ENCODE measurements around the gene TMTC3. TPM values are rescaled to one million over a fixed set of nuclear protein-coding genes. Genes with fewer than 3 reads are reported as not detected.

The TMTC3 gene
- total and polyA plus RNA-seq, 2 of the 8 experiments (the other 6 are each of a cell fraction or from before 2014, with no cell fraction given), result 7.0 to 45.1 TPM

GRCh38 chr12:88188180-88188579 is 46.1 kb downstream of the TMTC3 start:
- Histone ChIP-seq H2BK15ac (ENCODE audit: low read length) (no peak overlapping the region), H2BK5ac (ENCODE audit: low read depth, low read length) (no peak overlapping the region), H2BK12ac (ENCODE audit: low read depth, low read length) (no peak overlapping the region), H4K8ac (ENCODE audit: extremely low read depth, insufficient read depth, low read length) (no peak overlapping the region), H4K5ac (ENCODE audit: insufficient read length, low read depth, low read length) (no peak overlapping the region), H3K27me3 (replicated peaks in 1 of 4; ENCODE audit: control insufficient read depth in 3 of 4, extremely low read depth in 1 of 4, insufficient read depth in 3 of 4, low read length in 3 of 4) (no peaks in the 10 kb centered on the region), H3K79me1 (ENCODE audit: low read depth, low read length) (no peaks in the 10 kb centered on the region), H3K36me3 (ENCODE audit: control insufficient read depth in 2 of 4, insufficient read depth in 4 of 4, low read length in 3 of 4) (peaks cover 0 to 21% (median 1%) of the 10 kb centered on the region in 4 experiments; a peak in 5 of 8 replicates), H3K27ac (ENCODE audit: low read depth, low read length) (no peak overlapping the region), H2AFZ (ENCODE audit: low read length) (no peak overlapping the region), H3K79me2 (ENCODE audit: control insufficient read depth in 1 of 2, insufficient read depth in 2 of 2, low read length in 2 of 2) (no peaks in the 10 kb centered on the region), H3K23ac (ENCODE audit: insufficient read length) (no peak overlapping the region), H2BK120ac (replicated peaks; ENCODE audit: low read depth, low read length) (no peak overlapping the region), H3K4ac (replicated peaks; ENCODE audit: insufficient read length, low read depth, low read length) (no peak overlapping the region), H3K4me3 (ENCODE audit: extremely low read depth in 1 of 4, insufficient read depth in 2 of 4, low read depth in 3 of 4, low read length in 4 of 4) (no peak overlapping the region), H4K20me1 (replicated peaks in 1 of 2; ENCODE audit: control insufficient read depth in 1 of 2, insufficient read depth in 2 of 2, low read length in 2 of 2) (no peaks in the 10 kb centered on the region), H3K9me3 (ENCODE audit: insufficient read depth in 2 of 2, low read depth in 1 of 2, low read length in 1 of 2) (no peaks in the 10 kb centered on the region), H3K4me1 (replicated peaks in 1 of 4; ENCODE audit: control insufficient read depth in 3 of 4, insufficient read depth in 4 of 4, low read length in 3 of 4) (no peaks in the 10 kb centered on the region), H3K23me2 (ENCODE audit: low read depth, low read length) (no peaks in the 10 kb centered on the region), H3K56ac (replicated peaks; ENCODE audit: insufficient read length, low read depth, low read length) (no peak overlapping the region), H3K18ac (ENCODE audit: extremely low read depth, low read length) (no peak overlapping the region), H3K9ac (replicated peaks in 1 of 4; ENCODE audit: extremely low read depth in 1 of 4, low read depth in 3 of 4, low read length in 3 of 4) (no peak overlapping the region), H3K4me2 (ENCODE audit: insufficient read depth in 1 of 2, low read depth in 2 of 2, low read length in 2 of 2) (no peak overlapping the region), H3K14ac (ENCODE audit: insufficient read length) (no peak overlapping the region), H2AK5ac (ENCODE audit: low read depth, low read length) (no peak overlapping the region), H2BK20ac (ENCODE audit: low read length) (no peak overlapping the region), H4K91ac (replicated peaks; ENCODE audit: insufficient read length, low read length) (no peak overlapping the region)
- CTCF ChIA-PET (ENCODE audit: partially characterized antibody), result interaction anchor here (1.1 kb wide), 1 partner anchor 13 kb away, joined by 3 read pairs; no protein-coding TSS in a partner anchor
- DNase-seq (ENCODE audit: low read depth in 1 of 2, low spot score in 2 of 2) (no peak), FAIRE-seq (no peak)
- 88% methylated on average over 1 of the region's 1 CpG; no CpG with 5 or more reads in 1 of the 2 experiments for WGBS, 2 experiments (ENCODE audit: extremely low coverage in 1 of 2, insufficient coverage in 1 of 2, insufficient read length in 1 of 2, insufficient replicate concordance in 2 of 2, low coverage in 1 of 2, low lambda C conversion rate in 2 of 2, missing lambda C conversion rate in 1 of 2)
- POLR2A ChIA-PET (ENCODE audit: partially characterized antibody), result no interaction called here
- TF ChIP-seq TBP (IDR thresholded peaks at IDR 0.05; ENCODE audit: low read depth, low read length) (no peak), EZH2 (IDR thresholded peaks at IDR 0.05; ENCODE audit: low read depth, low read length, severe bottlenecking) (no peak), ATF3 (IDR thresholded peaks at IDR 0.05; ENCODE audit: insufficient read depth, low read depth, low read length) (no peak), KDM4A (IDR thresholded peaks at IDR 0.05; ENCODE audit: low read depth, low read length, severe bottlenecking) (no peak), SP4 (IDR thresholded peaks at IDR 0.05; ENCODE audit: low read length) (no peak), SAP30 (IDR thresholded peaks at IDR 0.05; ENCODE audit: insufficient read depth, insufficient replicate concordance, low read length) (no peak), CHD2 (IDR thresholded peaks at IDR 0.05; ENCODE audit: low read length) (no peak), ZNF274 (IDR thresholded peaks at IDR 0.05; ENCODE audit: borderline replicate concordance, extremely low read depth, low read length) (no peak), EP300 (IDR thresholded peaks at IDR 0.05; ENCODE audit: borderline replicate concordance in 1 of 2, low read depth in 2 of 2, low read length in 2 of 2) (no peak), SIX5 (IDR thresholded peaks at IDR 0.05; ENCODE audit: low read depth, low read length) (no peak), YY1 (IDR thresholded peaks at IDR 0.05; ENCODE audit: low read depth, low read length) (no peak), SUZ12 (IDR thresholded peaks at IDR 0.05; ENCODE audit: low read length) (no peak), KDM5A (IDR thresholded peaks at IDR 0.05; ENCODE audit: low read length) (no peak), ASH2L (IDR thresholded peaks at IDR 0.05; ENCODE audit: low read length) (no peak), HDAC6 (IDR thresholded peaks at IDR 0.05; ENCODE audit: low read depth, low read length) (no peak)

All from H1 (cell line).